GM03348 (cell line): Measurements from ENCODE around the gene TANC1.

Source experiments
- DNase-seq: peaks from one replicate; pipeline ENCODE4 v3.0.0; 2012; ENCODE audit warnings: low spot score

TANC1 gene

DNA sequence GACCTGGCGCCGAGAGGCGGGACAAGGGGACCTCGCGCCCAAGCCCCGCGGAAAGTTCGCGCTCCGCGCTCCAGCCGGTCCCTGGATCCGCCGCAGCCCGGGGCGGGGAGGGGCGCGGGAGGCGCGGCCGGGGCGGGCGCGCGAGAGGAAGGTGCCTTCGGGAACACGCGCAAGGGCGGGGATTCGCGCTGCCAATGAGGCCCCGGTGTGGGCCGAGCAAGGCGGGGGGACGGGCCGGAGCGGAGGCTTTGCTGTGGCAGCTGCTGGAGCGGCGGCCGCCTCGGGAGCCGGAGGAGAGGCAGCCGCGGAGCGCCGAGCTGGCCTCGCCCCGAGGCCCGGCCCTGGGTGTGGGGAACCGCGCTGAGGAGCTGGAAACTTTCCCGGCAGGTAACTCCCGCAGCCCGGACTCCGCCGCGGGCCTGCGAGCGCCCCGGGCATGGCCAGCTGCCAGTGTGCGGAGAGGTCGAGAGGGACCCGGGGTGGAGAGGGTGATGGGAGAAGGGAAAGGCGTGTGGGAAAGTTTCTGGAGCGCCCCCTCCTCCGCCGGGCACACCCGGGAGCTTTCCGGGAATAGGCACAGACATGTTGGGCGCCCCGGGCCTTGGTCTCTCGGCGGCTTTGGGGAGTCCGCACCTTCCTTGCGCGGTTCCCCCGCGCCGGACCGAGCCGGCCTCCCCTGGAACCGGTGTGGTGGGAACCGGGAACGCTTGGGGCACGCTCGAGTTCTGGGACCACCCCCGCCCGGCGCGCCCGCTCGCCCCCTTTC is at the start of gene TANC1:
Gene TANC1, plus strand, starts transcription at position 245 of the 766 bp plus-strand sequence. CDS start 97,271 bp downstream, outside the sequence.
- DNase-seq: peak; percentile 97

- DNase-seq: no peak
These were observed 46.6 kb upstream of the TANC1 start for GRCh38 chr2:158921599-158922408.

DNA sequence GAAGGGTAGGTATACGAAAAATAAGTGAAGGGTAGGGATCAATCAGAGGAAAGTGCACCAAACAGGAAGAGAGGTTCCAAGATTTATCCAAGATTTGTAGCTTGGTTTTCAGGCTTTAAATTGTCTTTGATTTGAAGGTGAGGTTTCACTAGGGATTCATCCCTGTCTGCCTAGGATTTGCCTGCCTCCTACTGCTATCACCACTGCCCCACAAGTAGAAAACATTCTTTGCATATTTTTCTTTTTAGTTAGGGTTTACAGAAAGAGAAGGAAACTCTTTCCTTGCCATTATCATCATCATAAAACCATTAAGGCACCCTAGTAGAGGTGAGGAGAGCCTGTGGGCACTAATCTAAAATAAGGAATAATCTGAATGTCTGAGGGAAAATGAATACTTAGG is 45.8 kb upstream of the TANC1 start:
- peak; percentile 20 for DNase-seq

DNA sequence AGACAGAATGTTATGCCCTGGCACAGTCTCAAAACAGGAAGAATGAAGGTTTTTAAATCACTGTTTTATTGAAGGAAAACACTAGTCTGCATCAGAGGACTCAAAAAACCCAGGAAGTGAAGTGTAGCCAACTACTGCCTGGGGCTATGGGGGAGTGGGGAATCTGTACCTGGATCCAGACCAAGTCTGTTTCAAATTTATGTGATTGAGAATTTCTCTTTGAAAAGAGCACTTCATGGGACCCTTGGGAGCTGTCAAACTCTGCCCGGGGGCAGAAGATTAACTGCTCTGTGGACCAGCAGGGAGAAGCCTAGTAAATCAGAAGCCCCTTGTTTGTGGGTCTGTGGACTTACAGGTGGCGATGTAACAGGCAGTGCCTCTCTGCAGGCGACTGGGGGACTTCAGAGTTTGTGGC is 45.3 kb upstream of the TANC1 start:
- no peak for DNase-seq

DNA sequence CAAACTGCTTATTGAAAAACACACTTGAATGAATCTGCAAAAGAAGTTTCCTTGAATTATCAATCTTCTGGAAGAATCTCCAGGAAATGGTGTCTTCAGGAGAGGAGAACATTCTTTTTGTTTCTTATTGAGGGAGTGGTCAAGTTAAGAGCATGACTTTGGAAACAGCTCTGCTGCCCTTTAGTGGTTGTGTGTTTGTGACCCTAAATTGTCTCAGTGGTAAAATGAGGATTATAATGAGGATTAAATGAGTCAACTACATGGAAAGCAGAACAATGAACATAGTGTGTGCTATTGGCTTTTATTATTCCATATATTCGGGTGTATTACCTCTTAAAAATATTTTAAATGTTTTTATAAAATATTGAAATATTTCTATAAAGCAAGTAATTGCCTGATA is 44.8 kb upstream of the TANC1 start:
- DNase-seq: no peak

GRCh38 chr2:158926478-158926948 is 41.9 kb upstream of the TANC1 start:
- DNase-seq: no peak

- no peak for DNase-seq
These were observed 39.9 kb upstream of the TANC1 start for GRCh38 chr2:158928515-158928914.

DNA sequence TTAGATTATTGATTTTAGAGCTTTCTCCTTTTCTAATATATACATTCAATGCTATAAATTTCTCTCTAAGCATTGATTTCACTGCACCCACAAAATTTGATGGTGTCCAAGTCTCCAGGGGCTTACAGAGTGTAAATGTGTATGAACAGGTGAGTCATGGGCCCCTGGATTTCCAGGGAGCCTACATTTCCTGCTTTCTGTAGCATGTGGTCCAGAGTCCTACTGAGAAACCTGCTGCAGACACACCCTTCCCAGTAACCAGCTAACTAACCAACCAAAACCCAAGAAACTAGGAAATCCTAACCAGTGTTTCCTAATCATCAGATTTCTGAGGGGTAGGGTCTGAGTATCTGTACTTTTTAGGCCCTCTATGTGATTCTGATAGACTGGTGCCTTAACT is 39.5 kb upstream of the TANC1 start:
- no peak for DNase-seq

DNA sequence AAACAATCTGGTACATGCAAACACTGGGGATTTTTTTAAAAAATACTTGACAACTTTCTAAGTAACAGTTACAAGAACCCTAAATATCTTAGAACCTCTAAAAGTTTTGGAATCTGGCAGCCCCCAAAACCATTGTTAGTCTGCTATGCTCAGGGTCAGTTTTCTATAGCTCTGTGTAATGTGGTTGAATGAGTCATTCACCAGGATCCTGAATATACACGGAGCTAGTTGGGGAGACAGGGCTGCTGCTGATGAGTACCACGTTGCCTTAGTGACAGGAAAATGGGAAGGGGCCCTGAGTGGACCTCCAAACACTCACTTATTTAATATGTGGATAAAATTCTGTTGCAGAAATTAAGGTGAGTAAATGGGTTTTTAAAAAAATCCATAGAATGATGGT is 36.9 kb upstream of the TANC1 start:
- DNase-seq: peak; percentile 59

GRCh38 chr2:158932131-158932645 is 36.3 kb upstream of the TANC1 start:
- DNase-seq: no peak

GRCh38 chr2:158934170-158934569 is 34.3 kb upstream of the TANC1 start:
- DNase-seq: no peak

DNA sequence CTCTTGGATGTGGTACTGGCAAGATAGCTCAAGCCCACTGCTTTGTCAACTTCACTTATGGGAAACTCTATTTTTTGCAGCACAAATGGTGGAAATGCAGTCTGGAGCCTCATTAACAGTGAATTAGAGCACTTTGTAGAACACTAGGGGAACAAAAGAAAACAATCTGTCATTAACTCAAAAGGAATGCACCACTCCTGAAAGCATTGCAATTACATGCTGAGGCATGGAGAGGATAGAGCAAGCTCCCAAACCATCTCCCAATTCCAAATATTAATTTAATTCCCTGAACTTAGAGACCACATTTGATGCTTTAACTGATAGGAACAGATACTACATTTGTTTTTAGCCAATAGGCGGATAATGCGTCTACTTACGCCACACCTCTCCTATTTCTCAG is 32.8 kb upstream of the TANC1 start:
- no peak for DNase-seq

DNA sequence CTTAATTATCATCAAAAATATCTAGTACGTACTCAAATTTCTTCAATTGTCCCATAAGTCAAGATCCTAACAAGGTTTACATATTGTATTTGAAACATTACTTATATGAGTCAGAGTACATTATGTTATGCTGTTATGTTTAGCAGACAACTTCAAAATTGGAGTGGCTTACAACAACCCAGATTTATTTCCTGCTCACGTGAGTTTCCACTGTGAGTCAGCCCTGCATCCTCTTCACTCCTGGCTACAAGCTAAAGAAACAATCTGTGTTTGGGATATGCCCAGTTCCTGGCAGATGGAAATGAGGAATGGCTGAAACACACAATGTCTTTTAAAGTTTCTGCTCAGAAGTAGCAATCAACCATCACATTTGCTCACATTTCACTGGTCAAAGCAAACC is 31.5 kb upstream of the TANC1 start:
- peak; percentile 78 for DNase-seq

- DNase-seq: no peak
These were observed 28.1 kb upstream of the TANC1 start for GRCh38 chr2:158940356-158940755.

- DNase-seq: no peak
These were observed 24.5 kb upstream of the TANC1 start for GRCh38 chr2:158943973-158944372.

GRCh38 chr2:158948964-158949699 is 19.3 kb upstream of the TANC1 start:
- no peak for DNase-seq

- peak; percentile 14 for DNase-seq
These were observed 15.0 kb upstream of the TANC1 start for GRCh38 chr2:158953454-158953853.

- peak; percentile 59 for DNase-seq
These were observed 14.3 kb upstream of the TANC1 start for GRCh38 chr2:158953926-158954763.

- DNase-seq: no peak
These were observed 12.5 kb upstream of the TANC1 start for GRCh38 chr2:158955842-158956365.

DNA sequence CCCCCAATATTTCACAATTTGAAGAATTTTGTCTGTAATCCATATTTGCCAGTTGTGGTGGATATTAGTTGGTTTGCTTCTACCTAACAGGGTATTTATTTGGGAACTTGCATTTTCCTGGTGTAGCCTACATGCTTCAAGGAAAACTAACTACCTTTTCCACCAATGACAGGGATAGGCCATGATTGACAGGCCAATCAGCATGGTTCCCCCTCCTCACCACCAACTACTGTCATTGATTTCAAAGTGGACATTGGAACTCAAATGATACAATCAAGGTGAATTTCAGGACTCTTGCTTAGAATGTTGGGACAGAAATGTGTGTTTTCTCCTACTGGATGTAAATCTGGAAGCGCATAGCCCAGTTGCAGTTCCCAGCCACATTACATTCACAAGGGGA is 10.1 kb upstream of the TANC1 start:
- no peak for DNase-seq

GRCh38 chr2:158960193-158960592 is 8.2 kb upstream of the TANC1 start:
- no peak for DNase-seq
